Neural progenitor cell (in vitro differentiated cells): ENCODE data around the gene DARS1.

Experiments
- CTCF ChIP-seq: fragments of 200-600 bp; sonication (generic); IDR thresholded peaks from 2 replicates; pipeline ENCODE4 v1.5.1; 2017; ENCODE audit warnings: antibody characterized with exemption, mild to moderate bottlenecking
- EZH2 ChIP-seq: fragments of 200-600 bp; sonication (generic); IDR thresholded peaks from 2 replicates; pipeline ENCODE4 v1.6.1; 2017; ENCODE audit warnings: antibody characterized with exemption, mild to moderate bottlenecking, moderate library complexity
- EZH2phosphoT487 ChIP-seq: fragments of 200-600 bp; sonication (generic); IDR thresholded peaks from 2 replicates; pipeline ENCODE4 v1.6.1; 2017; ENCODE audit warnings: antibody characterized with exemption

GRCh38 chr2:135862718-135863117, 122.7 kb downstream of the DARS1 start:
- TF ChIP-seq EZH2 (no peak), CTCF (no peak), EZH2phosphoT487 (no peak)
